SK-N-MC (cell line): Measurements from ENCODE around the gene JUND.

Experiments
- EZH2 ChIP-seq: fragments of 200-600 bp; sonication (generic); IDR thresholded peaks from one replicate; pipeline ENCODE4 v1.6.1; 2017; ENCODE audit warnings: antibody characterized with exemption
- POLR2AphosphoS5 ChIP-seq: IDR thresholded peaks from 2 replicates; pipeline ENCODE4 v1.6.1; 2012; ENCODE audit warnings: mild to moderate bottlenecking, low read depth, low read length, borderline replicate concordance

GRCh38 chr19:18321734-18322102, 40.3 kb upstream of the JUND start:
- TF ChIP-seq POLR2AphosphoS5, result no peak
- no peak for TF ChIP-seq EZH2
